Endothelial cell of umbilical vein (primary cell): Measurements from ENCODE around the gene PLEKHA5. TPM values are rescaled to one million over a fixed set of nuclear protein-coding genes. Genes with fewer than 3 reads are reported as not detected.

Source experiments
- BruUV-seq: library from RNA; stranded (reverse); fragments of 400-500 nt; replicated peaks from 2 replicates; lab custom pipeline; 2021; lab: Mats Ljungman, UMichigan
- CTCF ChIA-PET: fragments of 300-600, 350-600 bp; sonication (Branson Sonifier 250); formaldehyde crosslinking; loops from one replicate; lab custom pipeline; 2021; ENCODE audit warnings: antibody characterized with exemption, inconsistent platforms; lab: Charles Lee
- POLR2A ChIA-PET: fragments of 300-600, 350-600 bp; sonication (Branson Sonifier 250); formaldehyde crosslinking; loops from one replicate; lab custom pipeline; 2021; ENCODE audit warnings: antibody characterized with exemption, inconsistent platforms; lab: Charles Lee
- DNase-seq: peaks from one replicate; pipeline ENCODE4 v3.0.0-alpha.2; 2011; ENCODE audit warnings: low read depth, low spot score
- FAIRE-seq: peaks from 2 replicates; lab custom pipeline; 2011; peaks lifted over from hg19 to GRCh38; lab: Jason Lieb, UNC
- H2AFZ ChIP-seq: 2 replicates; pipeline ENCODE4 v1.6.0; 2012; ENCODE audit warnings: low read depth, low read length, control low read depth, inconsistent platforms
- H3K27ac ChIP-seq: 2 replicates; pipeline ENCODE4 v1.5.1; 2011; ENCODE audit warnings: low read depth, mild to moderate bottlenecking, control low read depth, low read length, moderate library complexity; ENCODE audit not compliant: insufficient read depth
- H3K27me3 ChIP-seq, 2 experiments: 2 replicates each; pipeline versions ENCODE4 v1.6.0 to v1.6.1; 2011; ENCODE audit warnings: low read length in 2 of 2, mixed read lengths in 1 of 2; ENCODE audit not compliant: control insufficient read depth in 2 of 2, insufficient read depth in 2 of 2
- H3K36me3 ChIP-seq, 2 experiments: 2 replicates in 1 of 2; 3 replicates in 1 of 2; pipeline ENCODE4 v1.5.1; 2011; ENCODE audit warnings: low read length in 2 of 2, mild to moderate bottlenecking in 1 of 2, moderate library complexity in 1 of 2; ENCODE audit not compliant: control insufficient read depth in 2 of 2, insufficient read depth in 2 of 2; ENCODE audit errors: extremely low read depth in 1 of 2
- H3K4me1 ChIP-seq: 3 replicates; pipeline ENCODE4 v1.5.1; 2011; ENCODE audit warnings: mild to moderate bottlenecking, low read length; ENCODE audit not compliant: control insufficient read depth, insufficient read depth; ENCODE audit errors: extremely low read depth
- H3K4me2 ChIP-seq: 2 replicates; pipeline ENCODE4 v1.6.1; 2011; ENCODE audit warnings: low read length, control low read depth, mixed read lengths; ENCODE audit not compliant: insufficient read depth
- H3K4me3 ChIP-seq, 3 experiments: fragments of 200-600 bp in 1 of 3; sonication (generic), shearing (Covaris generic) in 1 of 3; replicated peaks in 1 of 3; 2 replicates each; pipeline ENCODE4 v1.5.1; 2011 to 2016; ENCODE audit warnings: control low read depth in 3 of 3, low read length in 3 of 3, mild to moderate bottlenecking in 2 of 3, inconsistent platforms in 1 of 3, low read depth in 1 of 3, moderate library complexity in 1 of 3; ENCODE audit not compliant: insufficient read depth in 1 of 3
- H3K79me2 ChIP-seq: 2 replicates; pipeline ENCODE4 v1.6.0; 2012; ENCODE audit warnings: low read length, inconsistent platforms; ENCODE audit not compliant: control insufficient read depth, insufficient read depth
- H3K9ac ChIP-seq: replicated peaks from 2 replicates; pipeline ENCODE3; 2011; ENCODE audit warnings: low read length, control low read depth; ENCODE audit not compliant: insufficient read depth; ENCODE audit errors: extremely low read depth
- H3K9me1 ChIP-seq: replicated peaks from 3 replicates; pipeline ENCODE4 v1.6.0; 2011; ENCODE audit warnings: mild to moderate bottlenecking, low read length; ENCODE audit not compliant: control insufficient read depth, insufficient read depth; ENCODE audit errors: extremely low read depth
- H3K9me3 ChIP-seq: replicated peaks from 2 replicates; pipeline ENCODE4 v1.5.1; 2012; ENCODE audit warnings: low read length, inconsistent platforms; ENCODE audit not compliant: control insufficient read depth, insufficient read depth
- H4K20me1 ChIP-seq: replicated peaks from 2 replicates; pipeline ENCODE3; 2011; ENCODE audit warnings: mild to moderate bottlenecking, low read length; ENCODE audit not compliant: control insufficient read depth, insufficient read depth; ENCODE audit errors: extremely low read depth
- CTCF ChIP-seq, 2 donors: IDR thresholded peaks; 1 replicate in 1 of 2; 2 replicates in 1 of 2; pipeline ENCODE4 v1.5.1; 2011; ENCODE audit warnings: low read length in 2 of 2, mild to moderate bottlenecking in 2 of 2, moderate library complexity in 2 of 2, control low read depth in 1 of 2, inconsistent platforms in 1 of 2, low read depth in 1 of 2; ENCODE audit not compliant: insufficient read depth in 1 of 2; ENCODE audit errors: extremely low read depth in 1 of 2
- FOS ChIP-seq: IDR thresholded peaks from 2 replicates; pipeline ENCODE4 v1.6.1; 2011; ENCODE audit warnings: mild to moderate bottlenecking, low read length, moderate library complexity, borderline replicate concordance; ENCODE audit not compliant: insufficient read depth
- GATA2 ChIP-seq: IDR thresholded peaks from 2 replicates; pipeline ENCODE4 v1.7.0; 2011; ENCODE audit warnings: low read depth, mild to moderate bottlenecking, moderate library complexity, mixed read lengths, low read length; ENCODE audit not compliant: insufficient read length, insufficient read depth
- JUN ChIP-seq: IDR thresholded peaks from 2 replicates; pipeline ENCODE4 v1.6.1; 2011; ENCODE audit warnings: borderline replicate concordance, low read depth; ENCODE audit not compliant: insufficient read length, insufficient read depth
- MAX ChIP-seq: IDR thresholded peaks from 2 replicates; pipeline ENCODE4 v1.6.1; 2011; ENCODE audit not compliant: insufficient read depth, insufficient read length
- MYC ChIP-seq: IDR thresholded peaks from one replicate; pipeline ENCODE4 v1.6.1; 2011; ENCODE audit warnings: mild to moderate bottlenecking, low read depth, low read length
- POLR2A ChIP-seq: IDR thresholded peaks from 2 replicates; pipeline ENCODE4 v1.6.1; 2012; ENCODE audit warnings: low read depth, mild to moderate bottlenecking, control low read depth, low read length
- dilution Hi-C: fragments of 300-500 bp; cut with MboI; formaldehyde crosslinking; loops from one replicate; pipeline ENCODE4 v1.15.0; 2019; ENCODE audit warnings: low sequenced_read_pairs; ENCODE audit not compliant: extremely low pct_ligation_motif_present
- intact Hi-C: fragments of 100-400 bp; cut with micrococcal nuclease; formaldehyde crosslinking; loops from one replicate; pipeline ENCODE4 v1.10.0; 2022
- polyA plus RNA-seq, 4 experiments: library from polyadenylated mRNA; depleted of rRNA in 3 of 4; stranded (reverse) in 3 of 4; unstranded in 1 of 4; fragments of >200 nt; gene quantifications; 2 replicates each; pipeline versions ENCODE4 v1.2.1 to v1.2.3, GENCODE V29; 2011 to 2012; ENCODE audit warnings: missing spikeins in 1 of 4
- total RNA-seq: library from RNA; stranded (reverse); gene quantifications from 2 replicates; pipeline ENCODE4 v1.2.3, GENCODE V29; 2021

PLEKHA5 gene
- total and polyA plus RNA-seq, 2 donors (not counting 3 experiments of a cell fraction or from before 2014, with no cell fraction given) = 2.5 to 12.7 TPM

- ChIA-PET CTCF (interaction anchor here (0.9 kb wide), 1 partner anchor 72 kb away, joined by 4 read pairs; no protein-coding TSS in a partner anchor), POLR2A (no interaction called here)
- intact Hi-C loops (no loop called here), dilution Hi-C loops (no loop called here)
- H3K27ac ChIP-seq = no peak overlapping the region
- no peaks in the 10 kb centered on the region for H4K20me1 ChIP-seq
- TF ChIP-seq MAX = no peak
- TF ChIP-seq GATA2 = no peak
- no peak for TF ChIP-seq POLR2A
- no peak for TF ChIP-seq FOS
- no peak for TF ChIP-seq MYC
- no peak for TF ChIP-seq JUN
- TF ChIP-seq CTCF (IDR thresholded peaks at IDR 0.05; ENCODE audit: extremely low read depth in 1 of 2, insufficient read depth in 1 of 2, low read depth in 1 of 2, low read length in 2 of 2) = no peak
- DNase-seq = no peak
- H3K36me3 ChIP-seq = no peaks in the 10 kb centered on the region
- H3K4me2 ChIP-seq = no peak overlapping the region
- no peaks in the 10 kb centered on the region for H3K9me3 ChIP-seq
- no peak overlapping the region for H3K4me3 ChIP-seq
- no peak overlapping the region for H3K9ac ChIP-seq
- H3K9me1 ChIP-seq = no peaks in the 10 kb centered on the region
- no peaks in the 10 kb centered on the region for H3K27me3 ChIP-seq
- no peak overlapping the region for H2AFZ ChIP-seq
- no TSS peak for BruUV-seq
- H3K4me1 ChIP-seq = no peaks in the 10 kb centered on the region
- H3K79me2 ChIP-seq = no peaks in the 10 kb centered on the region
- no peak for FAIRE-seq
Observed at GRCh38 chr12:19113464-19113863, 16.1 kb upstream of the PLEKHA5 start.
